Amniotic stem cell (primary cell): ENCODE data around the gene ZBTB45.
"Not testable (repeated sequence)": the region's sequence is repeated elsewhere in the genome, so short reads cannot be mapped to it uniquely, and the experiment has no call there.

Experiments used
- DNase-seq: peaks from one replicate; lab custom pipeline; 2025; lab: John Stamatoyannopoulos, UW

ZBTB45 gene

DNA sequence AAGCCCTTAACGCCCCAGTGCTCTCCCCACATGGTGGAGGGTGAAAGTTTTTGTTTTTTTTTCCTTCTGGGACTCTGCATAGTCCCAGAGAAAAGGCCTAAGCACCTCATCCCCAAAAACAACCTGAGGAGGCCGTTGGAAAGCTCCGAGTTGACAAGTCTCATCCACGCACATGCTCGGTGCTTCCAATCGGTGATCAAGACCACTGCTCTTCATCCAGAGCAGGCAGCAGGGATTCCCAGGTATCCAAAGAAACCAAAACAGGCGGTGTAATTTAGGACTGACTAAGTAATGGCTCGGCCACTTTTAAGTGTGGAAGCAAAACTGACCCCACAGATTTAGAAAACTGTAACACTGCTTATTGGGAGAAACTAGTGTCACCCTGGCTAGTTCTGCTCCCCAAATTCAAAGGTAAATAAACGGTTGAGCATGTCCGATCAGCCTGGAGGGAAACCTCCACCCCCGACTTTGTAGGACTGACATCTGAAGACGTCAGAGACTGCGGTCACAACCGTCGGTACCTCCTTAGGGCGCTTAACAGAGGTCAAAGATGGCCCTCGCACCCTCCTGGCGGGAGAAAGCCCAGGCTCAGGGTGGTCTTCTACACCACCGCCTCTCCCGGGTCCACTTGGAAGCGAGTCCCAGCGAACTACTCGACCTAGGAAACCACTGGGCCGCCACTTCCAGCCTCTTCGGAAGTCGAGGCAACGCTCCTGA is 44.5 kb downstream of the ZBTB45 start:
- DNase-seq = no peak

GRCh38 chr19:58474291-58474996 is 45.2 kb downstream of the ZBTB45 start:
- no peak for DNase-seq

GRCh38 chr19:58473775-58474174 is 45.8 kb downstream of the ZBTB45 start:
- no peak for DNase-seq

DNA sequence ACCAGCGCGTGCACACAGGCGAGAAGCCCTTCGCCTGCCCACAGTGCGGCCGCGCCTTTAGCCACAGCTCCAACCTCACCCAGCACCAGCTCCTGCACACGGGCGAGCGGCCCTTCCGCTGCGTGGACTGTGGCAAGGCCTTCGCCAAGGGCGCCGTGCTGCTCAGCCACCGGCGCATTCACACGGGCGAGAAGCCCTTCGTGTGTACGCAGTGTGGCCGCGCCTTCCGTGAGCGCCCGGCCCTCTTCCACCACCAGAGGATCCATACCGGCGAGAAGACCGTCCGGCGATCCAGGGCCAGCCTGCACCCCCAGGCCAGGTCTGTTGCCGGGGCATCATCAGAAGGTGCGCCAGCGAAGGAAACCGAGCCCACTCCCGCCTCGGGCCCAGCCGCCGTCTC is 47.9 kb downstream of the ZBTB45 start:
- DNase-seq = no peak

- not testable (repeated sequence) for DNase-seq
Observed at GRCh38 chr19:58470837-58471543, 48.6 kb downstream of the ZBTB45 start.

DNA sequence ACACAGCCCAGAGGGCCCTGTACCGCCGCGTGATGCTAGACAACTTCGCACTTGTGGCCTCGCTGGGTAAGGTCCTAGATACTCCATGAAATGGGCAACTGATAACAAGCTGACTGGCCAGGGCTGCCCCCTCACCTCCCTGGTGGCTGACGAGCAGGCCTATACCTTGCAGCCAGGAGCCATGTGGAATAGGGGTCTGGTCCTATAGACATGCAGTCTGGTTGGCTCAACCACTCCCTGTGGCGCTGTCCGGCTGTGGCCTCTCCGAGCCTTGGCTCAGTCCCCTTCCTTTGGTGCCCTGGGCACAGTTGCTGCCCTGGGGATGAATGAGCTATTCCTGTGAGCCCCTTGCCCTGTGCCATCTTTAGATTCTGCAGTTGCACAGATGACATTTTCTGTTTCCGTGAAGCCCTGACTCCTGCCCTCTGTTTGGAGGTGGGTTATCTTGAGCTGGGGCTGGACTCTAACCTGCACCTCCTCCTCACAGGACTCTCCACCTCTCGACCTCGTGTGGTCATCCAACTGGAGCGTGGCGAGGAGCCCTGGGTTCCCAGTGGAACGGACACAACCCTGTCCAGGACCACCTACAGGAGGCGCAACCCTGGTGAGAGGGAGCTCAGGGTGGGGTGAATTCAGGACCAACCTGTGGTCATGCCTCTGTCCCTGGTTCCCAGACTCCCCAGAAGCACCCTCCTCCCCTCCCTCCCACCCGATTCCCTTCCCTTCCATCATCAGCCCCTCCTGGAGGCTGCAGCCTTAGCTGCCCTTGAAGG is 50.2 kb downstream of the ZBTB45 start:
- no peak for DNase-seq

DNA sequence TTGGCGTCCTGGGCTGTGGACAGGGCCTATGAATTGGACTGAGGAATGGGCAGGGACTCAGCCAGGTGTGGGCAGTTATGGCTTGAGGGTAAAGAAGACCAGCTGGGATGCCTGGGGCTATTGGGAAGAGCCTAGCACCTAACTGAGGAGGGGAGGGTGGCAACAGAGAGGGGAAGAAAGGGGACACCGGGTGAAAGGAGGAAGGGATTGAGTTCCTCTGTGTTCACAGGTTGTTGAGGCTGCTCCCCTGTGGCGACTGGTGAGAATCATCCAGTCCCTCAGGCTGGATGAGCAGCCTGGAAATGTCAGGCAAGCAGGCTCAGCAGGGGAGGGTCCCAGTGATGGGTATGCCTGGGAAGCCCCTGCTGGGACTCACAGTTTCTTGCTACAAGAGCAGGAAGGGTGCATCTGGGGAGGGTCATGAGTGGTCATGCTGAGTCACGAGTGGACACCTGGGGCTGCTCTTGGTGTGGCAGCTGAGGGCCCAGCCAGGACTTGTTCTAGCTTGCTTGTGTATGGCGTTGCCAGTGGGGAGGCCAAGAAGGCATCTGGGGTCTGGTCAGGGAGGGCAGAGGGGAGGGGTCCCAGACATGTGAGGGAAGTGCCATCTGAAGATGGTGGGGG is 51.3 kb downstream of the ZBTB45 start:
- no peak for DNase-seq

DNA sequence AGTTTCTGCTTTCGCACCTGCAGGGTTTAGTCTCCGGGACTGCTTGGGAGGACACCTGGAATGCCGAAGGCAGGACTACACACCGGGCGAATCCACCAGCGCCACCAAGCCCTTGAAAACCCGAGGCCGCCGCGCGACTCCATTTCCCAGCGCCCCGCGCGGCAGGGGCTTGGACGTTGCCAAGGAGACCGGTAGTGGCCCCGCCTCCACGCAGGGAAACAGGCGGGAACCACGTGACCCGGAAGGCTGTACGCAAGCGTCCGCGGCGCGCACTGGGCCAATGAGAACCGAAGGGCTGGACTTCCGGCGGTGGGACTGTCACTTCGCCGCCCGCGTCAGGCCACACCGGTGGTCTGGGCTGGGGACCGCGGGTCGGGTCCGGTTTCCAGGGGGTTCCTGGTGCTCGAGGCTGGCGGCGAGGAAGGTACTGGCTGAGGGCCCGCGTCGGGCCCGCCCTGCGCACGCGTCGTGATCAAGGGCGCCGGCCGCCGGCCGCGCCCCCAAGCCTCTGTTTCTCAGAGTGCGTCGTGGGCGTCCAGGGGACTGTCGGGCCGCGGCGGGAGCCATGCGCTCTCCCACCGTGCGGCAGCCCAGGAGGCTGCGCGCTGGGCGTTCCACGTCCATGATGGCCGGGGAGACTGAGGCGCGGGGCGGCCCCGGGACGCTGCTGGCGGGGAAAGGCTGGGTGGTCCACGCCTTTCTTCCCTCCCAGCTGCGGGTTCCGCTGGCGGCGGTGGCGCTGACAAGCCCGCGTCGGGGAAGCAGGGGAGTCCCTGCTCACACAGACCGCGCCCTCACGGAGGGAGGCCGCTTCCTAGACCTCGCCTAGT is 52.6 kb downstream of the ZBTB45 start, which contains the start of gene ZNF324:
Gene ZNF324 (plus strand): TSS at position 321 of the 830 bp plus-strand sequence. CDS start 2,106 bp downstream, outside the sequence.
- DNase-seq = peak; percentile 98

GRCh38 chr19:58466089-58466759 is 53.4 kb downstream of the ZBTB45 start:
- no peak for DNase-seq
